NCI-H1417 treated with DMSO at 0.1 percent for 48 hours (cell line): ENCODE measurements around the gene ERH.

Source experiments
- DNase-seq: peaks from one replicate; lab custom pipeline; 2025; lab: John Stamatoyannopoulos, UW

Gene ERH

DNA sequence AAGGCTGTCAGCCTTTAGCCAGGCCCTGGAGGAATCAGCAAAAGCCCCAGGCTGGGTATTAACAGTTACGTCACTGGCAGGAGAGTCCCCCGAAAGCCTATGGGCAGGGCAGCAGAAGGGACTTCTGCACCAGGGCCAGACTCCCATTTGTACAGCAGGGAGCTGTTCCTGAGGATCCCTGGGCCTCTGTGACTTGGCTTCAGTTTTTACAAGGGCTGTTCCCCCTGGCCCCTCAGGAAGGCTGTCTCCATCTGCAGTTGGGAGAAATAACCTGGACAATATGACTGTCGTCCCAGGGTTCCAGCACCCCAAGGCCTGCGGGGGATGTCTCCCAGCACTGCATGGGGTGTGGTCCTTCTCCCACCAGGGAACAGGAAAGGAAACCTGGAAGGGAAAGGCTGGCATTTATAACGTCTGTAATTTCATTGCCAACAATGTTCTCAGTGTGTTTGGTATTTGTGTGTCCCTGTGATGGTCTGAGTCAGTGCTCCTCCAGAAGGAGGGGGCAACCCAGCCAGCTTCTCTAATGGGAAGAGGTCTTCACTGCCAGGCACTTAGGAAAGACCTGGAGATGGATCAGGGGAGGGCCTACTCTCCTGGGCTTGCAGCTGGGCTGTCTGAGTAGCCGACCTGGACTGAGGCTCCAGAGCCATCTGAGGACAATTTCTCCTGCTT lies 42.4 kb downstream of the ERH start:
- DNase-seq: no peak

DNA sequence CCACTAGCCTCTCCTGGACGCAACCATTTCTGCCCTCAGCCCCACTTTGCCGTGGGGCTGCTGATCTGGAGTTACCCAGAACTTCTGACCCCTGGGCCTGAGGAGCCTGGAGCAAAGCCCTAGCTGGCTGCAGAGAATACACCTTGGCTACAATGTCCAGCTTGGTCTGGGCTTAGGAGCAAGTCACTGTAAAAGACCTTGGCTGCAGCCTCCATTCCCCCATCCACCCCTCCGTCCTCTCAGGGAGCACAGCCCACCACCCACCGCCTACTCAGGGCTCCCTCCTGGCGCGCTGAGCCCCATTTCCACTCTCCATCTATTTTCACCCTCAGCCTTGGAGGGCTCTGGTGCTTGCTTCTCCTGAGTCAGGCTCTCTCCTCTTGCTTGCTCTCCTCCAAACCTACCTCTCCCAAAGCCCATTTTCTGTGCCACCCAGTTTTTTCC lies 42.9 kb downstream of the ERH start:
- no peak for DNase-seq

DNA sequence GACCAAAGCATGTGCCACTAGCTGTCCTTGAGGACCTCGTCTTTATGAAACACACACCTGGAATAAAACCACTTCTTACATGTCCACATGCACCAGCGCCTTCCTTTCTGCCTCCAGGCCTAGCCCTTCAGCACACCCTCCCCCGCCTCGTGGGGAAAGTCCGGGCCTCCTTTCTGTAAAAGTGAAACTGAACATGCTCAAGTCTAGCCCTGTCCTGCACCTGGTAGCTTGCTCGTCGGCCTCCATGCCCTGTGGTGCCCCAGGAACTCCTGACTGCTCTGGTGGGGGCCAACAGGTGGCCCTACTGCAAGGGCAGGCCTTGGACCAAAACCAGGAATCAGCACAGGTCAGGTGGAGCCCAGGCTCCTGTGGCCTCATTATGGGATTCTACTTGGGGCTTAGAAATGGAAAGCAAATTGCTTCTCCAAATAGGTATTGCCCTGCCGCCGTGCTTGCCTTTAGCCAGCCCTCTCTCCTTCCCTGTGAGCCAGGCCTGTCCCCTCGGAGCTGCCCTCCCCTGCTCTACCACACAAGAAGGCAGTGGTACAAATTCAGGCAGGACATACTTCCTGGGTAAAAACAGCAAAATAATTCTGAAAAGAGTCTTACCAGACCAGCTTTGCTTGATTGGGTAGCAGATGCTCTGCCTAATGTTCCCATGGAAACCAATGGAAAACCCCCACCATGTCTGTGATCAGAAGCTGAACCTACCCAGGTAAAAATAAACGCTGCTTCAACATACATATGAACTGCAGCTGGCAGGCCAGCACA lies 43.5 kb downstream of the ERH start:
- DNase-seq: no peak

DNA sequence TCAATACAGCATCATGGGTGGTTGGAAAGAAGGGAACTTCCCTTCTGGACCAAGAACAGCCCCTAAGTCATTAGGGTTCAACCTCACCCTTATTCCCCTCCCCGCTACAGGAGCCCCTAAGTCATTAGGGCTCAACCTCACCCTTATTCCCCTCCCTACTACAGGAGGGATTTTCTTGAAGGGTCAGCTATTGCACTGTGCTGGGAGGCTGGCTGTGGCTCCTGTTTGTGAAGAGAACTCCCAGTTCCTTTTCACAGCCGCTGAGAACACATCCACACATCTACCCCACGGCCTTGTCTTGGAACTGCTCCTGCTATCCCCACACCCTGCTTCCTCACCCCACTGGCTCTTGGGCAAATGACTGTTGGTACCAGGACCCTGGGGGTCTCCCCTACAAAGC lies 44.9 kb downstream of the ERH start:
- DNase-seq: no peak

DNA sequence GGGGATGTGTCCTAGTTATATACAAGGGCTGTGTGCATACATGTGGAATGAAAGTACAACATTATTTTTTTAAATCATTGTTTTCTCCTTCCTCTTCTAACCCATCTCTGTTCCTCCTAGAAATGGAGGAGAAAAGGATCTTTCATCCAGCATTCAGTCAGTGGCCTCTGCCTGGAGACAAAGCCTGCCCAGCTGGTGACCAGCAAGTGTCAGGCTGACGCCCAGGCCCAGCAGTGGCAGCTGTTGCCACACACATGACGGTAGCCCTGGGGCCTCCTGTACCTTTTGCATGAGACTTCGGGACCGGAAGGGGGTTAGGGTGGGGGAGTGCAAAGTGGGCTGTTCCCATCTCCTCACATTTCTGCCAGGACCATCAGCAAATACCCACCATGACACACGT lies 46.2 kb downstream of the ERH start:
- DNase-seq: no peak

DNA sequence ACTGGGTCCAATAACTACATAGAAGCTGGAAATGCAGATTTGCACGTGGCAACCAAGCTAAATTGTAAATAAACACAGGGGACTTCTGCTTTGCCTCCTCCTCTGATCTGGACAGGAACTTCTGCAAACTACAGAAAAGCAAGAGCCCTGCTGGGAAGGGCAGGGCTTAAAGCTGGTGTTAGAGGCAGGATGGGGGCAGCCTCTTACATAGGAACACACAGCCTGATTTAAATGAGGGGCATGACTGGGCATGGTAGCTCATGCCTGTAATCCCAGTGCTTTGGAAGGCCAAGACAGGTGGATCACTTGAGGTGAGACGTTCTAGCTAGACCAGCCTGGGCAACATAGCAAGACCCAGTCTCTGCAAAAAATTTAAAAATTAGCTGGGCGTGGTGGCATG lies 46.7 kb downstream of the ERH start:
- no peak for DNase-seq

DNA sequence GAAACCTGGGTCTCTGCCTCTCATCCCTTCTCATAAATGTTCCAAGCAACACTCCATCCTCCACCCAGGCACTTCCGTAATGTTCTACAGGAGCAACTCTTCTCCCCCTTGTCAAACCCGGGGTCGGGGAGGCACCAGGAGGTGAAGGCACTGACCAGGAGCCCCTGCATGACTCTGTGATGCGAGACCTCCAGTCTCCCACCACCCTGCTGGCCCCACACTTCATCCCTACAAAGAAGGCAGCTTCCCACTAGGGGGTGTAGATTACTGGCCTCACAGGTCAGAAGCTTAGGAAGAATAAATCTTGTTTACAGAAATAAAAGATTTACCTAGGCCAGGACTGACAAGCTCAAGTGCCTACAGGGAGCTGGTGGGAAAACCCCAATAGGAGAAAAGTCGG lies 47.2 kb downstream of the ERH start:
- DNase-seq: no peak

DNA sequence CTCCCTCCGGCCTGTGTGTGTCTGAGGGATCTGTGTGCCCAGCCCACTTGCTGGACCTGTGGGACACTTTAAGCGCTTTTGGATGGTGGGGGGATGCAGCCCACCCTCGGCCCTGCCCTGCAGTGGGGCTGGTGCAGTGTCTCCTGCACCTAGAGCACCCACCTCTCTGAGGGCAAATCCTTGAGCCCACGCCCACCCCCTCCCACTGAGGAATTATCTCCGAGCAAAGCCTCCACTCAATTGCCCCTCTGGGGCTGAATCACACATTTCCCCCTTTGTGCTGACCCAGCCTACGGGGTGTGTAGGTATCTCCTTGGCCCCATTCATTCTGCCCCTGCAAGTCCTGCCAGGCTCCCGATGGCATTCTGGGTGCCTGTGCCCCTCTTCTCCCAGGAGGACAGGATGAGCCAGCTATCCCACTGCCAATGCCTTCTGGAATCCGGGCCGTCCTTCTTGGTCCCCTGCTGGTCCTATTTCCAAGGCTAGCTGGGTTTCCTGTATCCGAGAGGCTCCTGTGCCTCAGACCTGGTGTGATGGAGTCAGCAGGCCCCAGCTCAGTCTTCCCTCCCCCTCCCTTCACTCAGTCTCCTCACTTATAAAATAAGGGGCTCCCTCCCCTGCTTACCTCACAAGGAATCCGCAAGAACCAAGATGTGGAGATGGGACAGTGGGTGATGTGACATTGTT lies 48.9 kb downstream of the ERH start:
- no peak for DNase-seq

DNA sequence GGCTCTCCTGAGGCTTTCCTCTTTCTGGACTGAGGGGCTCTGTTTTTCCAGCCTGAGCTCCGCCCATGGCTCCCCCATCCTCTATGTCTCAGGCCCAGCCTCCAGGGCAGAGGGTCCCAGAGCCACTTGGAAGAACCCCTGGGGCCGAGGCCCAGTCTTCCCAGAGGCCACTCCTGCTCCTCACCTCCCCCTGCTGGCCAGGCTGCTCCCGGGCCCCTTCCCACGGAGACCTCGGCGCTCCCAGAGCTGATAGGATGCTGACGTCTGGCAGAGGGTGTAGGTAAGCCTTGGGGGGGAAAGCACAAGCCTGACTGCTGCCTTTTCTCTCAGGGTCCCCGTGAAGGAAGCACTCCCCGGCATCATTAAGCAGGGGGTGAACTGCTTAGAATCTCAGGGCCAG lies 51.4 kb downstream of the ERH start:
- DNase-seq: no peak

DNA sequence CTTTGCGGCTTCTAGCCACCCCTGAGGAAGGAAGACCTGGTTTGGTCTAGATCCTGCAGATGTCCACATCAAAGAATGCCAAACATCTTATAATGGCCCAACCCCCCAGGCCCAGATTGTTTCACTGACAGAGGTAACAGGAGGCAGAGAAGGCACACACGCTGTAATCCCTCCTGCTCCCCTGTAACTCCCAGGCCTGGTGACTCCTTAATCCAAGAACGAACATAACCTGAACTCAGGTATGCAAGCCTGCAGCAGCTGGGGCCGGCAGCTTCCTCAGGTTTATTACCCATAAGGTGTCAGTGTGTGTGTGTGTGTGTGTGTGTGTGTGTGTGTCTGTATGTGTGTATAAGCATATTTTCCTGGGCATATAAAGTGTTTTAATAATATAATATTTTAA lies 52.7 kb downstream of the ERH start:
- no peak for DNase-seq

DNA sequence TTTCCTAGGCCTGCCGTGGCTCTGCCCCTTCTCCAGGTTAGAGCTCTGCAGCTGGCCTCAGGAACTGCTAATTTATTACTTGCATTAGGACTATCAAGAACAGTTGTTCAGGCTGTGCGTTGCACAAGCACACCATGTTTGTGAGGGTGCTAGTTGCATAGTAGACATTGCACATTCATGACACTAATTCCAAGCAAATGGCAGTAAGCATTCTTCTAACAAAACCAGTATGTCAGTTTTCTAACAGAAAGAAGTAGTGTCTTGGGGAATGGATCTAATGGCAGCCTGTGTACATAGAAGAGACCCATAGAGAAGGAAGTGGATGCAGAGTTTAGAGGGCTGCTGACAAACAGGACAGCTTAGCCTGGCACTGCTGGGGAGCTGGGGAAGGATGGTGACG lies 53.9 kb downstream of the ERH start:
- no peak for DNase-seq

DNA sequence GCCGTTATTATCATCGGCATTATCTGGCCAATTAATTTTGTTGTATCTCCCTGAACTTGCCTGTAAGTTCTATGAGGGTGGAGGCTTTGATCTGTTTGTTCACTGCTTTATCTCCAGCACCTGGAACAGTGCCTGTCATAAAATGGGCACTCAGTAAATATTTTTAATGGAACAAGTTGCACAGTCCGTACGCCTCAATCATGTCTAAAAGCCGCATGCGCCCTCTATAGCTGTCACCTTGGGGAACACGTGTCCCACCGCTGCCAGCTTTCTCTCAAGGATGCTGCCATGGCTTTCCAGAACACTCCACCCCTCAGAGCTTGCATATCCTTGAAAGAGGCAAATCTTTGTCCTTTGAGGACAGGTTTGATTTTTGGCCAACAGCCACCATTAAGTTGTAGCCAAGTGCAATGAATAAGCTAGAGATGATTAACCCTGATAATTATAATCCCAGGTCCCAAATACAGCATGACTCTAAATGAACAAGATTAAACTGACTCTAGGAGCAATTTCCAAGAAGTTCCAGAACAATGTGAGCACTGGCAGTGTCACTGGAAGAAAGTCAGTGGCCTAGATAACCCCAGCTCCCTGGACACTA lies 55.1 kb downstream of the ERH start:
- no peak for DNase-seq

DNA sequence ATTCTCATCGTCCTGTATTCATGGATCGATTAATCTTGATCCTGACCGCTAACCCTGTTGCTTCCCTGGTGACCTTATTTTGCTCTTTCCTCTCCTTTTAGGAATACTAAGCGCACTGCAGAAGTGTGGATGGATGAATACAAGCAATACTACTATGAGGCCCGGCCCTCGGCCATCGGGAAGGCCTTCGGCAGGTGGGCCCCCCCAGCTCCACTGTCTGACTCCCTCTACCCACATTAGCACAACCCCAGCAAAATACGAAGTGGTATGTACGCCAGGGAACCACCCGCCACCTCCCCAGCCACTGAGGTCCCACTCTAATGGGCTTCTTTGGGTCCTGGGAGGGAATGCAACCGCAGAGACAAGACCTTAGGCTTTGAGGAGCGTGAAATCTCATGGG lies 58.7 kb downstream of the ERH start:
- DNase-seq: no peak

DNA sequence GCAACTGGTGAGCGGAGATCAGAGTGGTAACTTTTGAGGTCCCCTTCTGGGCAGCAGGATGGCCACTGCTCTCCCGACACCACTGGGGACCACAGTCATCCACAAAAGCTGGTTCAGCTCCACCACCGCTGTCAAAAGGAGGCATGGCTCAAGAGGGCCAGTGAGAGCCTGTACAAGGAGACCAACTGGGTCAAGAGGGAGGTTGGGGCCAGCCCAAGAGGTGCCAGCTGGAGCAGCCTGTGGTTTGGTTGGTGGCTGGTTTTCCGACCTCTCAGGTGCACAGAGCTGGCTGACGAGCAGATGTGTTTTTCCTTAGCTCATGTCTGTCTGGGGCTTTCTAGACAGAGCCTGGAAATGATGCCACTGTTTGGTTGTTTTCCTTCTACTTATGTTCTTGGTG lies 60.1 kb downstream of the ERH start:
- no peak for DNase-seq

DNA sequence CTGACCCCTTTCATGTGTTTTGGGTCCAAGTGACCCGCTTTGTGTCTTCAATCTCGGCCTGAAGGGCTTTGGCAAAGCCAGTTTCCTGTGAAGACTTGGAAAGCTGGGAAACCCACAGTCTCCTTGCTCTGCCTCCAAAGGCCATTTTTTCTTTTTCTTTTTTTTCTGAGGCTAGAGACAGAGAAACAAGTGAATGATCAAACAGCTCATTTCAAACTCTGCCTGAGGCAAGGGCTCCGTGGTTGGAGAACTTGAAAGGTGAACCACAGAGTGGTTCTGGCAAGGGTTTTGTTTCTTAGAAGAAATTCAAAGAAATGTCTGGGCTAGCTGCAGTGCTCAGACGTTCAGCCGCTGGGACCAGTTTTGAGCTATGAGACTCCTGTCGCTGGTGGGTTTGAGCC lies 62.7 kb downstream of the ERH start:
- no peak for DNase-seq

DNA sequence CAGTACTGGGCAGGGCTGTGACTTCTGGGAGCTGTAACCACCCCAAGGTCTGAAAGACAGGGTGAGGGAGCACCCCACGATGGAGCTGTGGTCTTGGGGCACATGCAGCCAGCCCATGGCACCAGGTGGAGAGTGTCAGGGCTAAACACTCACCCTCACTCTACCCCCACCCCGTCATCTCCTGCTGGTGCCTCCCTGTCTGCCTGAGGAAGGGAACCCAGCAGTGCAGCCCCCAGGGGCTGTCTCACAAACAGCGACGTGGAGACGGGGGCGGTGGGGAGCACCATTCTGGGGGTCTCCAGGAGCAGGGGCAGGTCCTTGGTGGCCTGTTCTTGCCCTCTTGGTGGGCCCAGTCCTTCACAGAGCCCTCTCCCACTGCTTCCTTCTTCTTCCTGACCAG lies 63.5 kb downstream of the ERH start:
- no peak for DNase-seq

DNA sequence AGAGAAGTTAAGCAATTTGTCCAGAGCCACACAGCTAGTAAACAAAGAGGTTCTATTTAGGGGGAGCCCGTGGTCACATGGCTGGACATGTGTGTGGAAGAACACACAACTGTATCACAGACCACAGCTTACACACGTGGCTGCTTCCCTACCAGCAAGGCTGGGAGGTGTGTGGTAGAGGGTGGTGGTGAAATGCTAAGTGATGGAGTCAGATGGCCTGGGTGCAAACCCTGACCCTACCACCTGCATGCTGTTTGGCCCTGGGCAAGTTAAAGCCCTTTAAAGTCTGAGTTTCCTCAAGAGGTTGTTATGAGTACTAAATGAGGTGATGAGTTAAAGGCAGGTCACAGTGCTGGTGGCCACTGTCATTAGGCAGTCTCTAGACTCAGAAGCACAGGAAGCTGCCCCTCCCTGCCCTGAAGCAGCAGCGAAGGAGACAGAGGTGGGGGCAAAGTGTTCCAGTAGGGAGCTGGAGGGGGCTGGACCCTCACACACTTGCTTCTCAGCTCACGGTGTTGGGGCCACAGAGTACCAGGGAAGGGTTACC lies 64.2 kb downstream of the ERH start:
- no peak for DNase-seq

DNA sequence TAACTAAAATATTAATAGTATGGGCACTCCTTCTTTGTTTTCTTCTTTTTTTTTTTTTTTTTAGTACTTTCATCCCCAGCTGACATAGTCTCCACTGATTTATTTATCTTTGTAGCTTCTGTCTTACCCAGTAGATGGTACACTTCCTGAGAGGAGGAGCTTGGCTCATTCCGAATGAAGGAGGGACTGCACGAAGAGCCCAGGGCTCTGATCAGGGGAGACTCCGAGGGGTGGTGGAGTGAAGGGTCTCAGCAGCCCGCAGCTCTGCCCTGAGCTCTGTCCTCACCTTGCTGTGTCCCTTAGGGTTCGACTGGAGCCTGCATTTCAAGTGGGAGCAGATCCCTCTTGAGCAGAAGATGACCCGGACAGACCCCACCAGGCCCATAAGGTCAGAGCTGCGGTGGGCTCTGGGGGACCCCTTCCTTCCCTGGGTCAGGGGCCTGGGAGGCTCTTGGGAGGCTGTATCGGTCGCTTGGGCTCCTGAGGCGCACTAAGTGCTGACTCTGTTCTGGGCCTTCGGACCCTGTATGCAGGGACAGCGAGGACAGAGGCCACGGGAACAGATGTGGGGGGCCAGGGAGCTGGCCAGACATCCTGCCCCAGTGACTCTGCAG lies 65.2 kb downstream of the ERH start:
- DNase-seq: no peak

DNA sequence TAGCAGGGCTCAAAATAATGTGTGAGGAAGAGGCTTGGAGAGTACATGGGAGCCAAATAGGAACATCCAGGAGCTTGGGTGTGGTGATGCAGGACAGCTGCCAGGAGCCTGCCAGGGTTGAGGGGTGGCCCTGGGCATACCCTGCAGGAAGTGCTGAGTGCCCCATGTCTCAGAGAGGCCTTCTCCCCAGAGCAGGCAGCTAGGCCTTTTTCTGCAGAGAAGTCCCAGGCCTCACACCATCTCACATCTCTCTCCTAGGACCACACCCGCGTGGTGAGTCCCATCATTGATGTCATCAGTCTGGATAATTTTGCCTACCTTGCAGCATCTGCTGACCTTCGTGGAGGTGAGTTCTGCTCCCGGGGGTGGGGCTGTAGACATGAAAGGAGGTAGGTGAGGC lies 66.9 kb downstream of the ERH start:
- DNase-seq: no peak
